Upper lobe of right lung (tissue), 1 donor: ENCODE data around the gene TEX35. TPM values are rescaled to one million over a fixed set of nuclear protein-coding genes. Genes with fewer than 3 reads are reported as not detected.

Experiments
- ATAC-seq: fragments of 200-7000 bp; cut with Tn5 transposase; one replicate; pipeline ENCODE4 v1.9.1; 2020; ENCODE audit warnings: mild to moderate bottlenecking, moderate library complexity
- DNase-seq: peaks from one replicate; pipeline ENCODE4 v3.0.0-alpha.2; 2020
- H3K27ac ChIP-seq: fragments of 200-600 bp; one replicate; pipeline ENCODE4 v1.8.0; 2022
- H3K27me3 ChIP-seq: fragments of 200-600 bp; one replicate; pipeline ENCODE4 v1.8.0; 2022; ENCODE audit warnings: mild to moderate bottlenecking
- H3K36me3 ChIP-seq: fragments of 200-600 bp; one replicate; pipeline ENCODE4 v1.8.0; 2022
- H3K4me1 ChIP-seq: fragments of 200-600 bp; one replicate; pipeline ENCODE4 v1.8.0; 2022
- H3K4me3 ChIP-seq: fragments of 200-600 bp; one replicate; pipeline ENCODE4 v1.8.0; 2022; ENCODE audit warnings: mild to moderate bottlenecking
- H3K9me3 ChIP-seq: fragments of 200-600 bp; one replicate; pipeline ENCODE4 v1.8.0; 2022
- CTCF ChIP-seq: fragments of 200-600 bp; IDR thresholded peaks from one replicate; pipeline ENCODE4 v1.8.0; 2022; ENCODE audit warnings: antibody characterized with exemption
- intact Hi-C: fragments of 100-400 bp; cut with DNase I; formaldehyde crosslinking; loops from one replicate; pipeline ENCODE4 v1.11.0; 2022
- long read RNA-seq: library from polyadenylated mRNA; unstranded; transcript quantifications from one replicate; pipeline ENCODE4 v2.0.0, GENCODE V29; 2021
- total RNA-seq: library from RNA; stranded (reverse); fragmentation: NEBNext Ultra II Directional; extraction: Animal tissue kit (Norgen Biotek cat#: 25700); gene quantifications from one replicate; pipeline ENCODE4 v1.2.1, GENCODE V29; 2021
- donor health status: DM: no; HTN: yes; CAD: no; lungs with severe emphysema.

Gene TEX35
- total RNA-seq: not detected
- long read RNA-seq: 0 reads

GRCh38 chr1:178512566-178513277, at the start of gene TEX35:
TSS of gene TEX35 (plus strand) at chr1:178513109. CDS start at chr1:178513189, 80 bp downstream.
- DNase-seq: no peak

GRCh38 chr1:178464141-178464540, 48.8 kb upstream of the TEX35 start:
- Histone ChIP-seq H3K4me3 (no peak overlapping the region), H3K27ac (no peak overlapping the region), H3K4me1 (no peaks in the 10 kb centered on the region), H3K27me3 (no peaks in the 10 kb centered on the region), H3K36me3 (peaks cover 42% of the 10 kb centered on the region), H3K9me3 (no peaks in the 10 kb centered on the region)
- DNase-seq: no peak
- TF ChIP-seq CTCF: no peak
- ATAC-seq: no peak
- intact Hi-C loops: no loop called here

More at GRCh38 chr1:178512566-178513277, at the start of gene TEX35:
- H3K4me3 ChIP-seq: no peak within 1 kb of the TSS
- TF ChIP-seq CTCF: no peak
- H3K9me3 ChIP-seq: no peaks in the 10 kb centered on the region
- no peaks in the 10 kb centered on the region for H3K36me3 ChIP-seq
- no peak for ATAC-seq
- no peak within 1 kb of the TSS for H3K27ac ChIP-seq
- intact Hi-C loops: no loop called here
- peaks cover 5% of the 10 kb centered on the region for H3K4me1 ChIP-seq
- H3K27me3 ChIP-seq: no peaks in the 10 kb centered on the region

DNA sequence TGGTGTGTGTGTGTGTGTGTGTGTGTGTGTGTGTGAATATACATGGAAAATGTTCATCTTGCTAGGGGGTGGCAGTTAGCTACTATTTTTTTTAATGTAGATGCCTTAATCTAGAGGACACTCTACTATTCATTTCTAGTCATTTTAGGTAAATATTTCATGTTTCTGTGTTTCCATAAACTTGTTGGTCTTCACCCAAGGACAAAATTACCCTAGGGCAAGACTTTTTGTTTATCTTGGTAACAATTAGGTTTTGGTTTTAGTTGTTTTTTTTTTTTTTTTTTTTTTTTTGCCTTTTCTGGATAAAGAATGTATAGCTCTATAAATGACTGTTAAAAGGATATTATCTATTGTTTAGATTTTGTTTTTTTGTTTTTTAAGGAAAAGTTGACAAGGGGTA, 48.3 kb upstream of the TEX35 start:
- DNase-seq: no peak

GRCh38 chr1:178465011-178465410, 47.9 kb upstream of the TEX35 start:
- Histone ChIP-seq H3K36me3 (peaks cover 38% of the 10 kb centered on the region), H3K27me3 (no peaks in the 10 kb centered on the region), H3K9me3 (no peaks in the 10 kb centered on the region), H3K4me1 (no peaks in the 10 kb centered on the region), H3K4me3 (no peak overlapping the region), H3K27ac (no peak overlapping the region)
- no peak for DNase-seq
- intact Hi-C loops: no loop called here
- no peak for ATAC-seq
- TF ChIP-seq CTCF: no peak

More for the DNA sequence above, 48.3 kb upstream of the TEX35 start:
- no peaks in the 10 kb centered on the region for H3K27me3 ChIP-seq
- peaks cover 39% of the 10 kb centered on the region for H3K36me3 ChIP-seq
- intact Hi-C loops: no loop called here
- no peak for ATAC-seq
- no peak overlapping the region for H3K27ac ChIP-seq
- no peaks in the 10 kb centered on the region for H3K4me1 ChIP-seq
- no peak for TF ChIP-seq CTCF
- H3K9me3 ChIP-seq: no peaks in the 10 kb centered on the region
- no peak overlapping the region for H3K4me3 ChIP-seq

DNA sequence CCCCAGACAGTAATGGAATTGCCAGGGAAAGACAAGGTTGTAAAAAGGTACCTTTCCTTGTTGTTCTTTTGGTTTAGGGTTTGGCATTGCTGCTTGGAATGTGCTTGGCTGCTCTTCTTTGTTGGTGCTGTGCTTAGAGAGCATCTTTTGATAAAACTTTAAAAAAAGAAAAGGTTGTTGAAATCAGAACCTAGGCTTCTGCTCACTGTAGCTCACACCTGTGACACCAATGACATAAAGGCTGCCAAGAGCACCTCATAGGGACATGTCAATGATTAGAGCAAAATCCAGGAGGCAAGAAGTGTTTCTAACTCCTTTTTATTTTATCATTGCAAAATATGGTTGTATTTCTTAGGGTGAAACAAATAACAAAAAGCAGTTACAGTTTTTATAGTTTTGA, 45.1 kb upstream of the TEX35 start:
- no peak overlapping the region for H3K27ac ChIP-seq
- H3K36me3 ChIP-seq: peaks cover 38% of the 10 kb centered on the region
- no peak for TF ChIP-seq CTCF
- ATAC-seq (no peak), DNase-seq (no peak)
- H3K27me3 ChIP-seq: no peaks in the 10 kb centered on the region
- H3K4me3 ChIP-seq: no peak overlapping the region
- no peaks in the 10 kb centered on the region for H3K9me3 ChIP-seq
- no peaks in the 10 kb centered on the region for H3K4me1 ChIP-seq
- intact Hi-C loops: no loop called here
